ENCODE measurements around the gene SLC24A5. TPM values are rescaled to one million over a fixed set of nuclear protein-coding genes. Genes with fewer than 3 reads are reported as not detected.

The SLC24A5 gene
- total and polyA plus RNA-seq, 2 of the 4 experiments (the other 2 are of a cell fraction), result not detected

DNA sequence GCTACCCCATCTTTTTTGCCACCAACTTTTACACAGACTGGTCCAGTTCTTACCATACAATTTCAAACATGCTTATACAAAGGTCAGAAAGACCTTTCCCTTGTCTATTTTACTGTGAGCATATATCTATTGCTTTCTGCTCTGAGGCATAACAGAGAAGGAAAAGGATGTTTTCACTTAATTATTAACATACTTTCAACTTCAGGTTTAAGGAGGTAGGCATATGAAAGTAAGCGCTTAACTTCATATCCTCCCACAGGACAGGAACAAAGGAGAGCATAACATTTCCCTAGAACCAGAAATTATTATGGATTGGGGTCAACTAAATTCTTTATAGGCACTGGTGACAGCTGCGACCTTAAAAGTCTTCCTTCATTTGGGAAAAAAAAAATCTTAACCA lies 56.2 kb downstream of the SLC24A5 start:
- in situ Hi-C loops (cut with MboI; ENCODE audit: low sequenced_read_pairs), result no loop called here
- no peak overlapping the region for H2BK5ac ChIP-seq (ENCODE audit: low read depth, low read length, poor library complexity, severe bottlenecking)
- H3K4me2 ChIP-seq (ENCODE audit: low read depth, low read length), result peak overlapping the region; percentile 85; the same call in 1 of the 2 replicates
- H2BK15ac ChIP-seq (ENCODE audit: low read depth, low read length), result 0 out of 3 replicates have a peak overlapping the region, but pooled peaks have one; percentile 60
- no peak overlapping the region for H2BK20ac ChIP-seq (ENCODE audit: low read depth, low read length)
- ChIA-PET POLR2A (ENCODE audit: unreplicated experiment) (no interaction called here), CTCF (interaction anchor here (0.7 kb wide), 1 partner anchor 36 kb away, joined by 3 read pairs; no protein-coding TSS in a partner anchor)
- H2AFZ ChIP-seq (replicated peaks; ENCODE audit: low read length, poor library complexity), result no peak overlapping the region
- no CpG with 5 or more reads among the region's 2 CpGs for WGBS, 2 experiments (ENCODE audit: extremely low coverage in 2 of 2, insufficient read length in 1 of 2)
- H3K9ac ChIP-seq (ENCODE audit: low read depth, low read length), result no peak overlapping the region
- H3K79me1 ChIP-seq (ENCODE audit: low read depth in 1 of 2, low read length in 2 of 2), result peaks cover 14 to 16% of the 10 kb centered on the region in 2 experiments
- intact Hi-C loops (cut with micrococcal nuclease), result no loop called here
- H3K14ac ChIP-seq (replicated peaks; ENCODE audit: low read depth, low read length), result no peak overlapping the region
- H4K91ac ChIP-seq (ENCODE audit: insufficient read depth, low read depth, low read length), result no peak overlapping the region
- H3K4ac ChIP-seq (ENCODE audit: low read depth, low read length), result no peak overlapping the region
- TF ChIP-seq CHD1 (IDR thresholded peaks at IDR 0.05; ENCODE audit: low read depth, low read length), result no peak
- no peak for TF ChIP-seq NFE2L2 (IDR thresholded peaks at IDR 0.05; ENCODE audit: low read depth, low read length)
- TF ChIP-seq MXI1 (IDR thresholded peaks at IDR 0.05; ENCODE audit: borderline replicate concordance, low read depth, low read length), result no peak
- TF ChIP-seq, protein P1, sequence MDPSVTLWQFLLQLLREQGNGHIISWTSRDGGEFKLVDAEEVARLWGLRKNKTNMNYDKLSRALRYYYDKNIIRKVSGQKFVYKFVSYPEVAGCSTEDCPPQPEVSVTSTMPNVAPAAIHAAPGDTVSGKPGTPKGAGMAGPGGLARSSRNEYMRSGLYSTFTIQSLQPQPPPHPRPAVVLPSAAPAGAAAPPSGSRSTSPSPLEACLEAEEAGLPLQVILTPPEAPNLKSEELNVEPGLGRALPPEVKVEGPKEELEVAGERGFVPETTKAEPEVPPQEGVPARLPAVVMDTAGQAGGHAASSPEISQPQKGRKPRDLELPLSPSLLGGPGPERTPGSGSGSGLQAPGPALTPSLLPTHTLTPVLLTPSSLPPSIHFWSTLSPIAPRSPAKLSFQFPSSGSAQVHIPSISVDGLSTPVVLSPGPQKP (IDR thresholded peaks at IDR 0.05; ENCODE audit: borderline replicate concordance, low read depth, low read length), result no peak
- TF ChIP-seq, protein P2, sequence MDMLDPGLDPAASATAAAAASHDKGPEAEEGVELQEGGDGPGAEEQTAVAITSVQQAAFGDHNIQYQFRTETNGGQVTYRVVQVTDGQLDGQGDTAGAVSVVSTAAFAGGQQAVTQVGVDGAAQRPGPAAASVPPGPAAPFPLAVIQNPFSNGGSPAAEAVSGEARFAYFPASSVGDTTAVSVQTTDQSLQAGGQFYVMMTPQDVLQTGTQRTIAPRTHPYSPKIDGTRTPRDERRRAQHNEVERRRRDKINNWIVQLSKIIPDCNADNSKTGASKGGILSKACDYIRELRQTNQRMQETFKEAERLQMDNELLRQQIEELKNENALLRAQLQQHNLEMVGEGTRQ (IDR thresholded peaks at IDR 0.05; ENCODE audit: low read depth, low read length), result no peak
- no peak for TF ChIP-seq MAFK (IDR thresholded peaks at IDR 0.05; ENCODE audit: low read depth, low read length)
- no peak overlapping the region for H3K23ac ChIP-seq (ENCODE audit: low read depth, low read length)
- H2AK5ac ChIP-seq (ENCODE audit: low read depth, low read length), result no peak overlapping the region
- 0 out of 2 replicates have a peak, but pooled peaks cover 2% of the 10 kb centered on the region for H3K27me3 ChIP-seq (ENCODE audit: control insufficient read depth, insufficient read depth, low read length)
- H4K20me1 ChIP-seq (ENCODE audit: insufficient read depth, low read length), result no peaks in the 10 kb centered on the region
- dilution Hi-C loops (cut with HindIII; ENCODE audit: low sequenced_read_pairs, unreplicated experiment), result no loop called here
- no peak for DNase-seq
- ATAC-seq (ENCODE audit: low read depth), result no peak
- H3K18ac ChIP-seq (ENCODE audit: low read depth, low read length), result no peak overlapping the region
- 0 out of 4 replicates have a peak overlapping the region, but pooled peaks of 1 of the 2 experiments have one; percentile 34 for H4K8ac ChIP-seq (ENCODE audit: low read depth in 2 of 2, low read length in 2 of 2)
- no peaks in the 10 kb centered on the region for H3K9me3 ChIP-seq (ENCODE audit: control insufficient read depth, insufficient read depth, low read length)
- H3K27ac ChIP-seq (ENCODE audit: insufficient read depth, low read length), result no peak overlapping the region
- no peak overlapping the region for H2BK120ac ChIP-seq (ENCODE audit: low read depth, low read length)
- no peak overlapping the region for H2AK9ac ChIP-seq (replicated peaks; ENCODE audit: low read depth, low read length, poor library complexity)
- H3K4me3 ChIP-seq (ENCODE audit: insufficient read depth, low read depth, low read length), result no peak overlapping the region
- no peak overlapping the region for H4K5ac ChIP-seq (ENCODE audit: low read depth, low read length)
- no peaks in the 10 kb centered on the region for H3K36me3 ChIP-seq (ENCODE audit: control insufficient read depth, insufficient read depth, low read length)
- no peaks in the 10 kb centered on the region for H3K9me1 ChIP-seq (ENCODE audit: insufficient read depth, low read length)
- no peak overlapping the region for H3K56ac ChIP-seq (ENCODE audit: extremely low read depth, insufficient read depth, low read length)
- H3K4me1 ChIP-seq (ENCODE audit: control insufficient read depth, insufficient read depth, low read length), result no peaks in the 10 kb centered on the region; the same call in 1 of the 2 replicates
- BruUV-seq (replicated peaks), result TSS peak; percentile 48
